HG02678 (cell line): ENCODE measurements around the gene CNIH3.

ENCODE experiments used
- ATAC-seq: cut with Tn5 transposase; IDR thresholded peaks from one replicate; pipeline ENCODE4 v1.9.1; 2021; ENCODE audit warnings: mild to moderate bottlenecking, moderate library complexity; ENCODE audit not compliant: unreplicated experiment

Gene CNIH3

GRCh38 chr1:224718470-224719053 lies 102.4 kb downstream of the CNIH3 start:
- ATAC-seq = no peak

GRCh38 chr1:224719716-224720115 lies 103.6 kb downstream of the CNIH3 start:
- no peak for ATAC-seq

- no peak for ATAC-seq
These were observed 104.1 kb downstream of the CNIH3 start for GRCh38 chr1:224720216-224720615.

- ATAC-seq = no peak
These were observed 104.9 kb downstream of the CNIH3 start for GRCh38 chr1:224721000-224721399.

GRCh38 chr1:224722838-224723237 lies 106.7 kb downstream of the CNIH3 start:
- no peak for ATAC-seq

- no peak for ATAC-seq
These were observed 108.4 kb downstream of the CNIH3 start for GRCh38 chr1:224724566-224724965.

- ATAC-seq = no peak
These were observed 110.5 kb downstream of the CNIH3 start for GRCh38 chr1:224726441-224727182.

GRCh38 chr1:224727351-224728289 lies 111.5 kb downstream of the CNIH3 start:
- no peak for ATAC-seq

- no peak for ATAC-seq
These were observed 114.4 kb downstream of the CNIH3 start for GRCh38 chr1:224730540-224730939.

GRCh38 chr1:224730965-224731364 lies 114.8 kb downstream of the CNIH3 start:
- no peak for ATAC-seq

- ATAC-seq = no peak
These were observed 115.5 kb downstream of the CNIH3 start for GRCh38 chr1:224731633-224732032.

GRCh38 chr1:224732377-224733026 lies 116.4 kb downstream of the CNIH3 start:
- ATAC-seq = no peak

- ATAC-seq = peak; percentile 51
These were observed 117.2 kb downstream of the CNIH3 start for GRCh38 chr1:224733027-224733911.

GRCh38 chr1:224734261-224734935 lies 118.3 kb downstream of the CNIH3 start:
- ATAC-seq = no peak

- no peak for ATAC-seq
These were observed 119.0 kb downstream of the CNIH3 start for GRCh38 chr1:224735159-224735558.

- ATAC-seq = peak; percentile 67
These were observed 120.7 kb downstream of the CNIH3 start for GRCh38 chr1:224736619-224737352.

- no peak for ATAC-seq
These were observed 121.2 kb downstream of the CNIH3 start for GRCh38 chr1:224737353-224737727.

GRCh38 chr1:224739303-224739996 lies 123.3 kb downstream of the CNIH3 start:
- ATAC-seq = peak; percentile 2
